RWPE2 (cell line): ENCODE data around the gene MTG1.

Experiments used
- ATAC-seq: fragments of 200-7000 bp; cut with Tn5 transposase; 3 replicates; pipeline ENCODE4 v1.9.1; 2021; ENCODE audit warnings: low read depth
- DNase-seq: peaks from one replicate; pipeline ENCODE4 v3.0.0-alpha.2; 2020; ENCODE audit warnings: low spot score
- H3K27ac ChIP-seq: fragments of 450-650 bp; 2 replicates; pipeline ENCODE4 v1.5.1; 2017; ENCODE audit warnings: mild to moderate bottlenecking; ENCODE audit not compliant: poor library complexity, severe bottlenecking
- H3K27me3 ChIP-seq: fragments of 250-450 bp; sonication (Bioruptor Pico); 2 replicates; pipeline ENCODE4 v1.5.1; 2021; ENCODE audit warnings: mild to moderate bottlenecking, moderate library complexity; ENCODE audit not compliant: insufficient read depth, poor library complexity, severe bottlenecking
- H3K36me3 ChIP-seq: fragments of 250-450 bp; sonication (Bioruptor Pico); 2 replicates; pipeline ENCODE4 v1.5.1; 2020; ENCODE audit warnings: low read depth, mild to moderate bottlenecking, moderate library complexity
- H3K4me1 ChIP-seq: fragments of 250-450 bp; sonication (Bioruptor Pico); 2 replicates; pipeline ENCODE4 v1.5.1; 2021; ENCODE audit warnings: mild to moderate bottlenecking, moderate library complexity; ENCODE audit not compliant: insufficient read depth, poor library complexity, severe bottlenecking
- H3K4me3 ChIP-seq: fragments of 250-450 bp; sonication (Bioruptor Pico); 2 replicates; pipeline ENCODE4 v1.5.1; 2021; ENCODE audit warnings: mild to moderate bottlenecking, moderate library complexity; ENCODE audit not compliant: severe bottlenecking
- H3K9me3 ChIP-seq: fragments of 250-450 bp; sonication (Bioruptor Pico); 2 replicates; pipeline ENCODE4 v1.5.1; 2021; ENCODE audit warnings: mild to moderate bottlenecking, moderate library complexity; ENCODE audit not compliant: severe bottlenecking
- TF ChIP-seq, protein P1 (sequence below): fragments of 450-650 bp; IDR thresholded peaks from one replicate; pipeline ENCODE4 v1.5.1; 2017; ENCODE audit warnings: mild to moderate bottlenecking, moderate library complexity; ENCODE audit not compliant: poor library complexity, severe bottlenecking

Gene MTG1

DNA sequence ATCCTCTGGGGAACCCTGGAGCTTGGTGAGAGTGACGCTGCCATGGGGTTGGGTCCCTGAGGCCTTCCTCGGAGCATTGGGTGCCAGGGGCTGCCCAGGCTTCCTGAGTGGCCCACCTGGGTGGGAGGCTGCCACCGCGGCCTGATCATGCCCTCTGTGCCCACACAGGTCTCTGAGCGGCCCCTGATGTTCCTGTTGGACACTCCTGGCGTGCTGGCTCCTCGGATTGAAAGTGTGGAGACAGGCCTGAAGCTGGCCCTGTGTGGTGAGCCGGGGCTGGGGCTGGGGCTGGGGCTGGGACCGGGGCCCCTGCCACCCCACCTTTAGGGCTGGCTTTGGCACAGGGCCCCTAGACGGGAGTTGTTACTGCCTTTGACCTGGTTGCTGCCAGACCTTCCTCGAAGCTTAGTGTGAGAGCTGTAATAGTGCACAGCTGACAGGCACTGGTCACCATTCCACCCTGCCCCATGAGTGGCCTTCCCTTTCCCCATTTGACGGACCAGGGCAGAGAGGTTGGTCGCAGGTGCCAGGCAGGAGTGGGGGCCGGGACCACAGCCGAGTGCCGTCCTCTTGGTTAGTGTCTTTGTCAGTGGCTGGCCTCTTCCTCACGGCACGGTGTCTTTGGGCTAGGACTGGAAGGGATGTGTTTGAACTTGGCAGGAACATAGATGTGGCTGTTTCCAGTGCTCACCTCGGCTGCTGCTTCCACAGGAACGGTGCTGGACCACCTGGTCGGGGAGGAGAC is 8.2 kb downstream of the MTG1 start:
- Histone ChIP-seq H3K27ac (no peak overlapping the region), H3K36me3 (peaks cover 60% of the 10 kb centered on the region)
- ATAC-seq, result no peak

DNA sequence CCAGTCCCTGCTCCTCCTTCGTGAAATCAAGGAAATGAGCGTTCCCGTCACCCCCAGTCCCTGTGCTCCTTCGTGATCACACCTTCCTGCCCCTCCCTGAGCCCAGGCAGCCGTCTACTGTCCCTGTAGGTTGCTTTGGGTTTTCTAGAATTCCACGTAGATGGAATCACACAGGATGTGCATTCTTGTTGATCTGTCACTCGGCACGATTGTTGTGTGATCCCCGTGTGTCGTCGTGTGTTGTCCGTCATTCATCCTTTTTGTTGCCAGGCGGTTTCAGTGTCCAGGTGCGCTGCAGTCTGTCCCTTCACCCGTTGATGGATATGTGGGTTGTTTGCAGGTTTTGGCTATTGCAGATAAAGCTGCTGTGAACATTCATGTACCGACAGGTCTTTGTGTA is 9.4 kb downstream of the MTG1 start:
- no peak for ATAC-seq
- TF ChIP-seq, protein P1, sequence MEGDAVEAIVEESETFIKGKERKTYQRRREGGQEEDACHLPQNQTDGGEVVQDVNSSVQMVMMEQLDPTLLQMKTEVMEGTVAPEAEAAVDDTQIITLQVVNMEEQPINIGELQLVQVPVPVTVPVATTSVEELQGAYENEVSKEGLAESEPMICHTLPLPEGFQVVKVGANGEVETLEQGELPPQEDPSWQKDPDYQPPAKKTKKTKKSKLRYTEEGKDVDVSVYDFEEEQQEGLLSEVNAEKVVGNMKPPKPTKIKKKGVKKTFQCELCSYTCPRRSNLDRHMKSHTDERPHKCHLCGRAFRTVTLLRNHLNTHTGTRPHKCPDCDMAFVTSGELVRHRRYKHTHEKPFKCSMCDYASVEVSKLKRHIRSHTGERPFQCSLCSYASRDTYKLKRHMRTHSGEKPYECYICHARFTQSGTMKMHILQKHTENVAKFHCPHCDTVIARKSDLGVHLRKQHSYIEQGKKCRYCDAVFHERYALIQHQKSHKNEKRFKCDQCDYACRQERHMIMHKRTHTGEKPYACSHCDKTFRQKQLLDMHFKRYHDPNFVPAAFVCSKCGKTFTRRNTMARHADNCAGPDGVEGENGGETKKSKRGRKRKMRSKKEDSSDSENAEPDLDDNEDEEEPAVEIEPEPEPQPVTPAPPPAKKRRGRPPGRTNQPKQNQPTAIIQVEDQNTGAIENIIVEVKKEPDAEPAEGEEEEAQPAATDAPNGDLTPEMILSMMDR, result no peak
- Histone ChIP-seq H3K27me3 (no peaks in the 10 kb centered on the region), H3K4me1 (no peaks in the 10 kb centered on the region), H3K4me3 (no peak overlapping the region), H3K36me3 (peaks cover 63% of the 10 kb centered on the region), H3K27ac (no peak overlapping the region), H3K9me3 (no peaks in the 10 kb centered on the region)
- peak; percentile 9 for DNase-seq

More for the DNA sequence above, 8.2 kb downstream of the MTG1 start:
- no peaks in the 10 kb centered on the region for H3K27me3 ChIP-seq
- peak; percentile 50 for DNase-seq
- no peaks in the 10 kb centered on the region for H3K9me3 ChIP-seq
- no peak overlapping the region for H3K4me3 ChIP-seq
- H3K4me1 ChIP-seq, result no peaks in the 10 kb centered on the region
- TF ChIP-seq, protein P1, result no peak

DNA sequence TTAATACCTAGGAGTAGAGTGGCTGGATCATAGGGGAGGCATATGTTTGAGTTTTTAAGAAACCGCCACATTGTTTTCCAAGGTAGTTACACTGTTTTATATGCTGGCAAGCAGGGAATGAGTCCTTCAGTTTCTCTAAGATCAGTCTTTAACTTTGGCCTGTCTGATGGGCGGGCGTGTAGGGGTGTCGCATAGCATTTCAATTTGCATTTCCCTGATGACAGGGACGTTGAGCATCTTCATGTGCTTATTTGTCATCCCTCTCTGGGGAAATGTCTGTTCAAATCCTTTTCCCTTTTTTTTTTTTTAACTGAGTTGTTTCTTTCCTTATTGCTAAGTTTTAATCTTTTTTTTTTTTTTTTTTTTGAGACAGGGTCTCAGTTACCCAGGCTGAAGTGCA is 9.8 kb downstream of the MTG1 start:
- ATAC-seq (no peak), DNase-seq (peak; percentile 4)
- Histone ChIP-seq H3K27ac (no peak overlapping the region), H3K4me3 (no peak overlapping the region), H3K4me1 (no peaks in the 10 kb centered on the region), H3K27me3 (no peaks in the 10 kb centered on the region), H3K9me3 (no peaks in the 10 kb centered on the region), H3K36me3 (peaks cover 61% of the 10 kb centered on the region)
- TF ChIP-seq, protein P1, result no peak

DNA sequence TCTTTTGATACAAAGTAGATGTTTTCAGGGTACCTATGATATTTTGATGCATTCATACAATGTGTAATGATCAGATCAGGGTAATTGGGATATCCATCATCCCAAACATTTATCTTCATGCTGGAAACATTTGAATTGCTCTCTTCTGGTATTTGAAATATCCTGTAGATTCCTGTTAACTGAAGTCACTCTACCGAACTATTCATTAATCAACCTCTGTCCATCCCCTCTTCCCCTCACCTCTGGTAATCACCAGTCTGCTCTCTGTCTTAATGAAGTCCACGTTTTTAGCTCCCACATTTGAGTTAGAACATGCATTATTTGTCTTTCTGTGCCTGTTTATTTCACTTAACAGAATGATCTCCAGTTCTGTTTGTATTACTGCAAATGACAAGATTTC is 11.3 kb downstream of the MTG1 start:
- TF ChIP-seq, protein P1, result no peak
- H3K9me3 ChIP-seq, result no peaks in the 10 kb centered on the region
- H3K36me3 ChIP-seq, result peaks cover 63% of the 10 kb centered on the region
- H3K4me1 ChIP-seq, result no peaks in the 10 kb centered on the region
- H3K4me3 ChIP-seq, result no peak overlapping the region
- H3K27ac ChIP-seq, result no peak overlapping the region
- no peak for DNase-seq
- no peaks in the 10 kb centered on the region for H3K27me3 ChIP-seq
- ATAC-seq, result no peak

DNA sequence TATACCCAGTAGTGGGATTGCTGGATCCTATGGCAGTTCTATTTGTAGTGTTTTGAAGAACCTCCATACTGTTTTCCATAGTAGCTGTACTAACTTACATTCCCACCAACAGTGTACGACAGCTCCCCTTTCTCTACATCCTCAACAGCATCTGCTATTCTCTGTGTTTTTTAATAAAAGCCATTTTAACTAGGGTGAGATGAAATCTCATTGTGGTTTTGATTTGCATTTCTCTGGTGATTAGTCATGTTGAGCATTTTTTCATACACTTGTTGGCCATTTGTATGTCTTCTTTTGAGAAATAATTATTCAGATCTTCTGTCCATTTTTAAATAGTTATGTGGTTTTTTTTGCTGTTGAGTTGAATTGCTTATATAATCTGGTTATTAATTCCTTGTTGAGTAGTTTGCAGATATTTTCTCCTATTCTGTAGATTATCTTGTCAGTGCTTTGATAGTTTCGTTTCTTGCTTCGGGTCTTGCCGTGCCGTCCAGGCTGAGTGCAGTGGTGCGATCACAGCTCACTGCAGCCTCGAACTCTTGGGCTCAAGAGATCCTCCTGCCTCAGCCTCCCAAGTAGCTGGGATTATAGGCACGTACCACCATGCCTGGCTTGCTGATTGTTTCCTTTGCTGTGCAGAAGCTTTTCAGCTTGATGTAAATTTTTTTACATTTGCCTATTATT is 12.0 kb downstream of the MTG1 start:
- TF ChIP-seq, protein P1, result no peak
- no peaks in the 10 kb centered on the region for H3K4me1 ChIP-seq
- peaks cover 66% of the 10 kb centered on the region for H3K36me3 ChIP-seq
- no peak overlapping the region for H3K27ac ChIP-seq
- ATAC-seq, result no peak
- DNase-seq, result no peak
- no peak overlapping the region for H3K4me3 ChIP-seq
- H3K9me3 ChIP-seq, result peaks cover 1% of the 10 kb centered on the region
- H3K27me3 ChIP-seq, result no peaks in the 10 kb centered on the region
